Type B pancreatic cell (in vitro differentiated cells): ENCODE results near the gene PLSCR4. TPM values are rescaled to one million over a fixed set of nuclear protein-coding genes. Genes with fewer than 3 reads are reported as not detected.
"Not testable (repeated sequence)": the region's sequence is repeated elsewhere in the genome, so short reads cannot be mapped to it uniquely, and the experiment has no call there.

Source experiments
- DNase-seq: peaks from one replicate; pipeline ENCODE4 v3.0.0; 2021; ENCODE audit warnings: mixed read lengths; ENCODE audit not compliant: unreplicated experiment; ENCODE audit errors: extremely low spot score
- H3K27ac Mint-ChIP-seq: 2 replicates; pipeline ENCODE4 v1.8.0; 2021; ENCODE audit warnings: mild to moderate bottlenecking, mixed read lengths
- H3K27me3 Mint-ChIP-seq: 2 replicates; pipeline ENCODE4 v1.8.0; 2021; ENCODE audit warnings: mixed read lengths
- H3K36me3 Mint-ChIP-seq: 2 replicates; pipeline ENCODE4 v1.8.0; 2021; ENCODE audit warnings: mixed read lengths
- H3K4me1 Mint-ChIP-seq: one replicate; pipeline ENCODE4 v1.8.0; 2021; ENCODE audit warnings: mixed read lengths; ENCODE audit not compliant: unreplicated experiment
- H3K4me3 Mint-ChIP-seq: 2 replicates; pipeline ENCODE4 v1.8.0; 2021; ENCODE audit warnings: mild to moderate bottlenecking, mixed read lengths
- H3K9me3 Mint-ChIP-seq: 2 replicates; pipeline ENCODE4 v1.8.0; 2021; ENCODE audit warnings: mixed read lengths
- CTCF ChIP-seq: fragments of 200-600 bp; sonication (generic); conservative IDR thresholded peaks from 2 replicates; pipeline ENCODE4 v1.5.0; 2021; ENCODE audit warnings: antibody characterized with exemption, mild to moderate bottlenecking
- total RNA-seq: library from RNA; stranded (reverse); gene quantifications from 2 replicates; pipeline ENCODE4 v1.2.1, GENCODE V29; 2021; ENCODE audit warnings: low replicate concordance

Gene PLSCR4
- total RNA-seq, 1 donor from 2014 or later = 3.4 TPM

GRCh38 chr3:146259880-146260589, 9.1 kb upstream of the PLSCR4 start:
- no peak for TF ChIP-seq CTCF
- no peak for DNase-seq

GRCh38 chr3:146256851-146257486, 6.1 kb upstream of the PLSCR4 start:
- Mint-ChIP-seq H3K4me1 (no peaks in the 10 kb centered on the region), H3K27me3 (no peaks in the 10 kb centered on the region), H3K9me3 (peaks cover 8% of the 10 kb centered on the region), H3K36me3 (no peaks in the 10 kb centered on the region), H3K4me3 (no peak overlapping the region), H3K27ac (no peak overlapping the region)
- TF ChIP-seq CTCF = no peak
- no peak for DNase-seq

More at GRCh38 chr3:146259880-146260589, 9.1 kb upstream of the PLSCR4 start:
- Mint-ChIP-seq H3K36me3 (no peaks in the 10 kb centered on the region), H3K4me1 (peaks cover 6% of the 10 kb centered on the region), H3K27ac (no peak overlapping the region), H3K4me3 (no peak overlapping the region), H3K27me3 (no peaks in the 10 kb centered on the region), H3K9me3 (no peaks in the 10 kb centered on the region)

GRCh38 chr3:146252445-146252844, 1.5 kb upstream of the PLSCR4 start:
- H3K9me3 Mint-ChIP-seq, H3K27ac Mint-ChIP-seq, H3K36me3 Mint-ChIP-seq, H3K27me3 Mint-ChIP-seq, H3K4me1 Mint-ChIP-seq, DNase-seq: not testable (repeated sequence)
- peak overlapping the region; percentile 72 for H3K4me3 Mint-ChIP-seq

- Mint-ChIP-seq H3K27ac (peak overlapping the region; percentile 62), H3K27me3 (peaks cover 10% of the 10 kb centered on the region), H3K36me3 (no peaks in the 10 kb centered on the region), H3K4me3 (peak overlapping the region; percentile 92), H3K9me3 (peaks cover 8% of the 10 kb centered on the region), H3K4me1 (peaks cover 5% of the 10 kb centered on the region)
- DNase-seq = no peak
- TF ChIP-seq CTCF = no peak
Measured at GRCh38 chr3:146249921-146250320, 984 bp downstream of the PLSCR4 start.

GRCh38 chr3:146247911-146248310, 3.0 kb downstream of the PLSCR4 start:
- peaks cover 5% of the 10 kb centered on the region for H3K4me1 Mint-ChIP-seq
- TF ChIP-seq CTCF = no peak
- H3K9me3 Mint-ChIP-seq = peaks cover 4% of the 10 kb centered on the region
- H3K27ac Mint-ChIP-seq = no peak overlapping the region
- no peak overlapping the region for H3K4me3 Mint-ChIP-seq
- H3K27me3 Mint-ChIP-seq = peaks cover 10% of the 10 kb centered on the region
- no peak for DNase-seq
- no peaks in the 10 kb centered on the region for H3K36me3 Mint-ChIP-seq

- Mint-ChIP-seq H3K36me3 (no peaks in the 10 kb centered on the region), H3K4me3 (no peak overlapping the region), H3K27ac (no peak overlapping the region), H3K4me1 (peaks cover 5% of the 10 kb centered on the region), H3K27me3 (peaks cover 10% of the 10 kb centered on the region), H3K9me3 (no peaks in the 10 kb centered on the region)
- no peak for TF ChIP-seq CTCF
- DNase-seq = no peak
Measured at GRCh38 chr3:146246526-146246925, 4.4 kb downstream of the PLSCR4 start.
